H1 (cell line): ENCODE data around the gene ASB1.

Source experiments
- CTCF ChIP-seq, 3 experiments: IDR thresholded peaks; 1 replicate in 2 of 3; 2 replicates in 1 of 3; pipeline versions ENCODE4 v1.5.1 to v1.6.1; 2011; ENCODE audit warnings: low read length in 3 of 3, mild to moderate bottlenecking in 3 of 3, inconsistent platforms in 2 of 3, low read depth in 1 of 3, moderate library complexity in 1 of 3; ENCODE audit not compliant: insufficient read depth in 1 of 3; ENCODE audit errors: control extremely low read depth in 1 of 3
- JUN ChIP-seq: IDR thresholded peaks from 2 replicates; pipeline ENCODE4 v1.6.1; 2011; ENCODE audit warnings: low read depth, mild to moderate bottlenecking, improper control_type of control experiment, low read length
- KDM1A ChIP-seq: fragments of 200-600, 300-600 bp; sonication (generic); IDR thresholded peaks from 2 replicates; pipeline ENCODE4 v1.7.1; 2016; ENCODE audit warnings: mild to moderate bottlenecking, low read length, borderline replicate concordance
- RAD21 ChIP-seq, 2 experiments: IDR thresholded peaks in 1 of 2; conservative IDR thresholded peaks in 1 of 2; 2 replicates each; pipeline ENCODE4 v1.6.1; 2011; ENCODE audit warnings: low read depth in 2 of 2, low read length in 2 of 2, improper control_type of control experiment in 1 of 2, inconsistent platforms in 1 of 2, mild to moderate bottlenecking in 1 of 2, moderate library complexity in 1 of 2

- TF ChIP-seq CTCF (IDR thresholded peaks at IDR 0.05; ENCODE audit: control extremely low read depth in 1 of 3, insufficient read depth in 1 of 3, low read depth in 1 of 3, low read length in 3 of 3): no peak
- no peak for TF ChIP-seq RAD21 (IDR thresholded peaks at IDR 0.05 in 1 of 2, conservative IDR thresholded peaks at IDR 0.05 in 1 of 2; ENCODE audit: low read depth in 2 of 2, low read length in 2 of 2)
- no peak for TF ChIP-seq JUN
- TF ChIP-seq KDM1A: no peak
These were observed 36.6 kb upstream of the ASB1 start for GRCh38 chr2:238389988-238390589.
